SK-N-SH (cell line): Measurements from ENCODE around the gene BRDT. TPM values are rescaled to one million over a fixed set of nuclear protein-coding genes. Genes with fewer than 3 reads are reported as not detected.

Experiments
- CTCF ChIA-PET: fragments of 300-600, 350-600 bp; formaldehyde crosslinking; extraction: SDS; loops from one replicate; lab custom pipeline; 2021; lab: Yijun Ruan, JAX
- POLR2A ChIA-PET: fragments of 350-600 bp; sonication (Branson Sonifier 250); formaldehyde crosslinking; extraction: SDS; loops from one replicate; lab custom pipeline; 2020; ENCODE audit warnings: antibody characterized with exemption, inconsistent platforms; lab: Yijun Ruan, JAX
- DNase-seq: peaks from one replicate; pipeline ENCODE4 v3.0.0; 2012
- H2AFZ ChIP-seq: fragments of 200-600 bp; sonication (generic); 2 replicates; pipeline ENCODE4 v1.8.1; 2016; ENCODE audit warnings: antibody characterized with exemption, mild to moderate bottlenecking, low read depth
- H3F3A ChIP-seq: fragments of 200-600 bp; sonication (generic); replicated peaks from 2 replicates; pipeline ENCODE3; 2016; ENCODE audit warnings: antibody characterized with exemption, mild to moderate bottlenecking; ENCODE audit not compliant: insufficient read depth
- H3K27ac ChIP-seq, 2 experiments: fragments of 200-500 bp in 1 of 2; fragments of 200-600 bp in 1 of 2; sonication (Bioruptor generic) in 1 of 2; sonication (generic), shearing (Covaris generic) in 1 of 2; 2 replicates each; pipeline versions ENCODE4 v1.5.1 to v1.6.1; 2014 to 2016; ENCODE audit warnings: low read depth in 2 of 2, inconsistent platforms in 1 of 2, low read length in 1 of 2, mild to moderate bottlenecking in 1 of 2, mixed read lengths in 1 of 2
- H3K27me3 ChIP-seq: fragments of 200-600 bp; sonication (generic), shearing (Covaris generic); 2 replicates; pipeline ENCODE4 v1.6.1; 2016; ENCODE audit warnings: mixed run types; ENCODE audit not compliant: insufficient read depth
- H3K36me3 ChIP-seq, 2 experiments: fragments of 200-500 bp in 1 of 2; fragments of 200-600 bp in 1 of 2; sonication (Bioruptor generic) in 1 of 2; sonication (generic) in 1 of 2; replicated peaks in 1 of 2; 2 replicates each; pipeline versions ENCODE3 to v1.5.1; 2014 to 2016; ENCODE audit warnings: low read length in 1 of 2, mild to moderate bottlenecking in 1 of 2; ENCODE audit not compliant: insufficient read depth in 2 of 2, control insufficient read depth in 1 of 2
- H3K4me1 ChIP-seq, 2 experiments: fragments of 200-500 bp in 1 of 2; fragments of 200-600 bp in 1 of 2; sonication (Bioruptor generic) in 1 of 2; sonication (generic), shearing (Covaris generic) in 1 of 2; 2 replicates each; pipeline versions ENCODE4 v1.5.1 to v1.6.1; 2014 to 2016; ENCODE audit warnings: low read depth in 1 of 2, low read length in 1 of 2, mixed run types in 1 of 2; ENCODE audit not compliant: insufficient read depth in 2 of 2, control insufficient read depth in 1 of 2
- H3K4me2 ChIP-seq: fragments of 200-600 bp; sonication (generic), shearing (Covaris generic); 2 replicates; pipeline ENCODE4 v1.6.1; 2017; ENCODE audit warnings: mixed run types
- H3K4me3 ChIP-seq, 2 experiments: fragments of 200-500 bp in 1 of 2; fragments of 200-600 bp in 1 of 2; sonication (Bioruptor generic) in 1 of 2; sonication (generic), shearing (Covaris generic) in 1 of 2; 2 replicates each; pipeline versions ENCODE4 v1.5.1 to v1.8.1; 2014 to 2016; ENCODE audit warnings: low read depth in 2 of 2, inconsistent platforms in 1 of 2, low read length in 1 of 2, mild to moderate bottlenecking in 1 of 2, mixed read lengths in 1 of 2, moderate library complexity in 1 of 2
- H3K79me2 ChIP-seq: fragments of 200-600 bp; sonication (generic); 2 replicates; pipeline ENCODE4 v1.8.1; 2017; ENCODE audit warnings: mild to moderate bottlenecking; ENCODE audit not compliant: insufficient read depth
- H3K9ac ChIP-seq: fragments of 200-600 bp; sonication (generic); 2 replicates; pipeline ENCODE4 v1.6.1; 2017; ENCODE audit warnings: mixed run types
- H3K9me2 ChIP-seq: fragments of 200-600 bp; sonication (generic); 2 replicates; pipeline ENCODE4 v1.6.1; 2017; ENCODE audit warnings: mixed run types
- H3K9me3 ChIP-seq: fragments of 200-600 bp; sonication (generic); 2 replicates; pipeline ENCODE4 v1.6.1; 2017; ENCODE audit warnings: mixed run types, mild to moderate bottlenecking, moderate library complexity
- H4K20me1 ChIP-seq: fragments of 200-600 bp; sonication (generic); 2 replicates; pipeline ENCODE4 v1.6.1; 2017; ENCODE audit warnings: mild to moderate bottlenecking, mixed run types; ENCODE audit not compliant: insufficient read depth
- EZH2phosphoT487 ChIP-seq: fragments of 200-600 bp; sonication (generic); IDR thresholded peaks from 2 replicates; pipeline ENCODE4 v1.6.1; 2017; ENCODE audit warnings: low read depth, mixed run types, mild to moderate bottlenecking, antibody characterized with exemption, moderate library complexity, borderline replicate concordance
- FOSL2 ChIP-seq: IDR thresholded peaks from 2 replicates; pipeline ENCODE4 v1.4.0; 2012; ENCODE audit warnings: low read depth, mild to moderate bottlenecking, moderate library complexity, borderline replicate concordance
- FOXJ3 ChIP-seq: sonication (generic); formaldehyde crosslinking; IDR thresholded peaks from 2 replicates; pipeline ENCODE4 v1.5.1; 2020; ENCODE audit warnings: mild to moderate bottlenecking, missing genetic modification reagents
- FOXM1 ChIP-seq: IDR thresholded peaks from 2 replicates; pipeline ENCODE4 v1.4.0; 2012; ENCODE audit warnings: low read depth, mild to moderate bottlenecking
- JUND ChIP-seq: IDR thresholded peaks from 2 replicates; pipeline ENCODE4 v1.4.0; 2012
- MAX ChIP-seq: IDR thresholded peaks from 2 replicates; pipeline ENCODE4 v1.4.0; 2012; ENCODE audit warnings: low read depth
- MEF2A ChIP-seq: IDR thresholded peaks from 2 replicates; pipeline ENCODE4 v1.4.0; 2012; ENCODE audit warnings: low read depth, borderline replicate concordance
- MXI1 ChIP-seq: IDR thresholded peaks from 2 replicates; pipeline ENCODE4 v1.6.1; 2012; ENCODE audit warnings: mild to moderate bottlenecking, low read depth, low read length, improper control_type of control experiment
- NFIC ChIP-seq: IDR thresholded peaks from 2 replicates; pipeline ENCODE4 v1.4.0; 2012; ENCODE audit warnings: borderline replicate concordance
- NRF1 ChIP-seq: IDR thresholded peaks from 2 replicates; pipeline ENCODE4 v1.6.1; 2012; ENCODE audit warnings: low read depth, mild to moderate bottlenecking, low read length
- PBX3 ChIP-seq: IDR thresholded peaks from 2 replicates; pipeline ENCODE4; 2012
- RAD21 ChIP-seq: IDR thresholded peaks from 2 replicates; pipeline ENCODE4 v1.6.1; 2012; ENCODE audit warnings: mild to moderate bottlenecking, low read length
- REST ChIP-seq: IDR thresholded peaks from 2 replicates; pipeline ENCODE4 v1.6.1; 2012; ENCODE audit warnings: mild to moderate bottlenecking, low read depth, low read length, moderate library complexity
- SIN3A ChIP-seq: IDR thresholded peaks from 2 replicates; pipeline ENCODE4 v1.6.1; 2012; ENCODE audit warnings: low read depth, mild to moderate bottlenecking, low read length, moderate library complexity, borderline replicate concordance
- SMC3 ChIP-seq: IDR thresholded peaks from 2 replicates; pipeline ENCODE4 v1.6.1; 2012; ENCODE audit warnings: low read depth, low read length, improper control_type of control experiment
- USF2 ChIP-seq: fragments of 150-350 bp; IDR thresholded peaks from 2 replicates; pipeline ENCODE4 v1.6.1; 2017; ENCODE audit warnings: antibody characterized with exemption, low read length, low read depth, borderline replicate concordance
- YY1 ChIP-seq: IDR thresholded peaks from 2 replicates; pipeline ENCODE4 v1.4.0; 2012; ENCODE audit warnings: low read depth, mild to moderate bottlenecking
- polyA plus RNA-seq, 3 experiments: library from polyadenylated mRNA; depleted of rRNA; stranded (reverse); fragments of >200 nt; gene quantifications; 2 replicates each; pipeline ENCODE4 v1.2.3, GENCODE V29; 2012

The BRDT gene
- polyA plus RNA-seq, 1 of the 3 experiments (the other 2 are of a cell fraction): not detected

GRCh38 chr1:92051948-92052347 lies 102.7 kb downstream of the BRDT start:
- Histone ChIP-seq H3K27ac (no peak overlapping the region), H3F3A (no peaks in the 10 kb centered on the region)
- DNase-seq: no peak

More at GRCh38 chr1:92051948-92052347, 102.7 kb downstream of the BRDT start:
- Histone ChIP-seq H3K36me3 (no peaks in the 10 kb centered on the region), H4K20me1 (no peaks in the 10 kb centered on the region), H3K27me3 (no peaks in the 10 kb centered on the region; the same call in 1 of the 2 replicates), H3K79me2 (no peaks in the 10 kb centered on the region), H3K4me2 (no peak overlapping the region), H3K9ac (no peak overlapping the region), H3K9me2 (no peaks in the 10 kb centered on the region)
- CTCF ChIA-PET: interaction anchor here (0.7 to 1.3 kb wide), 3 partner anchors 54 to 769 kb away, joined by 3 read pairs; no protein-coding TSS in a partner anchor
- TF ChIP-seq REST (no peak), RAD21 (no peak), NFIC (no peak), SIN3A (no peak), MEF2A (no peak), JUND (no peak), MAX (no peak), FOSL2 (no peak), USF2 (no peak), FOXM1 (no peak), SMC3 (no peak), PBX3 (no peak), MXI1 (no peak), FOXJ3 (CRISPR knock-in tag) (no peak), EZH2phosphoT487 (no peak), YY1 (no peak), NRF1 (no peak)
- TF ChIP-seq, all 33 proteins: peak for 0
- Histone ChIP-seq H3K9me3 (no peaks in the 10 kb centered on the region), H3K4me3 (no peak overlapping the region), H2AFZ (no peak overlapping the region), H3K4me1 (no peaks in the 10 kb centered on the region)
- POLR2A ChIA-PET: no interaction called here

Other genes with a start within 250 kb of the BRDT start
- gene TGFBR3, start 63.2 kb upstream of the BRDT start, polyA plus RNA-seq (2012; rRNA removed): 0.06 and 0.07 TPM in 2 replicates
- gene EPHX4, start 80.6 kb downstream of the BRDT start, polyA plus RNA-seq (2012; rRNA removed): 0.30 and 0.31 TPM in 2 replicates
- gene SETSIP, start 126.0 kb downstream of the BRDT start, polyA plus RNA-seq (2012; rRNA removed): not detected in 2 replicates
- gene BTBD8, start 130.9 kb downstream of the BRDT start, polyA plus RNA-seq (2012; rRNA removed): 0.49 and 0.62 TPM in 2 replicates